HG03139 (cell line): ENCODE data around the gene OSER1.
"Not testable (repeated sequence)": the region's sequence is repeated elsewhere in the genome, so short reads cannot be mapped to it uniquely, and the experiment has no call there.

ENCODE experiments used
- ATAC-seq: cut with Tn5 transposase; IDR thresholded peaks from one replicate; pipeline ENCODE4 v1.9.1; 2021; ENCODE audit not compliant: unreplicated experiment

The OSER1 gene

GRCh38 chr20:44204156-44204831 lies 6.3 kb downstream of the OSER1 start:
- no peak for ATAC-seq

GRCh38 chr20:44203161-44203560 lies 7.4 kb downstream of the OSER1 start:
- ATAC-seq, result no peak

GRCh38 chr20:44200983-44201382 lies 9.6 kb downstream of the OSER1 start:
- ATAC-seq, result no peak

GRCh38 chr20:44200371-44200770 lies 10.2 kb downstream of the OSER1 start:
- ATAC-seq, result no peak

GRCh38 chr20:44199877-44200276 lies 10.7 kb downstream of the OSER1 start:
- ATAC-seq, result no peak

GRCh38 chr20:44198872-44199271 lies 11.7 kb downstream of the OSER1 start:
- no peak for ATAC-seq

GRCh38 chr20:44196271-44196670 lies 14.3 kb downstream of the OSER1 start:
- no peak for ATAC-seq

GRCh38 chr20:44195605-44196004 lies 15.0 kb downstream of the OSER1 start:
- no peak for ATAC-seq

GRCh38 chr20:44193801-44194200 lies 16.8 kb downstream of the OSER1 start:
- ATAC-seq, result no peak

GRCh38 chr20:44191640-44192039 lies 18.9 kb downstream of the OSER1 start:
- ATAC-seq, result not testable (repeated sequence)

- not testable (repeated sequence) for ATAC-seq
Observed at GRCh38 chr20:44190197-44190852, 20.2 kb downstream of the OSER1 start.

GRCh38 chr20:44188752-44189151 lies 21.8 kb downstream of the OSER1 start:
- ATAC-seq, result no peak

GRCh38 chr20:44187772-44188709 lies 22.5 kb downstream of the OSER1 start:
- ATAC-seq, result no peak

- ATAC-seq, result no peak
Observed at GRCh38 chr20:44187054-44187771, 23.4 kb downstream of the OSER1 start, which contains the start of gene JPH2. Gene JPH2, minus strand, starts transcription at chr20:44187188. Its CDS starts 483 bp downstream, at chr20:44186705.

- no peak for ATAC-seq
Observed at GRCh38 chr20:44186674-44187053, 23.9 kb downstream of the OSER1 start.

GRCh38 chr20:44186201-44186600 lies 24.4 kb downstream of the OSER1 start:
- ATAC-seq, result no peak

- no peak for ATAC-seq
Observed at GRCh38 chr20:44185574-44185973, 25.0 kb downstream of the OSER1 start.

GRCh38 chr20:44183282-44183681 lies 27.3 kb downstream of the OSER1 start:
- no peak for ATAC-seq

GRCh38 chr20:44182863-44183262 lies 27.7 kb downstream of the OSER1 start:
- ATAC-seq, result no peak

GRCh38 chr20:44182135-44182765 lies 28.3 kb downstream of the OSER1 start:
- no peak for ATAC-seq
